ENCODE measurements around the gene SMAD9. TPM values are rescaled to one million over a fixed set of nuclear protein-coding genes. Genes with fewer than 3 reads are reported as not detected.

The SMAD9 gene
- total and polyA plus RNA-seq, 2 of the 4 experiments (the other 2 are of a cell fraction) = 3.2 to 4.8 TPM

- no peak for TF ChIP-seq NFE2L2 (IDR thresholded peaks at IDR 0.05; ENCODE audit: low read depth, low read length)
- no peak for TF ChIP-seq SMC3 (IDR thresholded peaks at IDR 0.05; ENCODE audit: low read depth, low read length)
Measured at GRCh38 chr13:36817996-36818803, 101.8 kb downstream of the SMAD9 start (continued).

GRCh38 chr13:36815062-36815461 is 105.0 kb downstream of the SMAD9 start:
- Histone ChIP-seq H4K5ac (ENCODE audit: low read depth, low read length) (no peak overlapping the region), H3K4me2 (ENCODE audit: low read depth, low read length) (no peak overlapping the region), H3K4ac (ENCODE audit: low read depth, low read length) (no peak overlapping the region), H2BK5ac (ENCODE audit: low read depth, low read length, poor library complexity, severe bottlenecking) (no peak overlapping the region), H3K9me1 (ENCODE audit: insufficient read depth, low read length) (no peaks in the 10 kb centered on the region), H3K27ac (ENCODE audit: insufficient read depth, low read length) (no peak overlapping the region), H2BK120ac (ENCODE audit: low read depth, low read length) (no peak overlapping the region), H3K4me1 (ENCODE audit: control insufficient read depth, insufficient read depth, low read length) (no peaks in the 10 kb centered on the region; the same call in 1 of the 2 replicates), H2BK20ac (ENCODE audit: low read depth, low read length) (no peak overlapping the region), H3K18ac (ENCODE audit: low read depth, low read length) (no peak overlapping the region), H3K56ac (ENCODE audit: extremely low read depth, insufficient read depth, low read length) (no peak overlapping the region), H3K9ac (ENCODE audit: low read depth, low read length) (no peak overlapping the region), H3K27me3 (ENCODE audit: control insufficient read depth, insufficient read depth, low read length) (peaks cover 2% of the 10 kb centered on the region), H2AFZ (replicated peaks; ENCODE audit: low read length, poor library complexity) (no peak overlapping the region), H3K9me3 (ENCODE audit: control insufficient read depth, insufficient read depth, low read length) (no peaks in the 10 kb centered on the region), H2AK5ac (ENCODE audit: low read depth, low read length) (no peak overlapping the region), H3K14ac (replicated peaks; ENCODE audit: low read depth, low read length) (no peak overlapping the region), H3K4me3 (ENCODE audit: insufficient read depth, low read depth, low read length) (no peak overlapping the region), H4K91ac (ENCODE audit: insufficient read depth, low read depth, low read length) (no peak overlapping the region), H4K20me1 (ENCODE audit: insufficient read depth, low read length) (no peaks in the 10 kb centered on the region), H3K23ac (ENCODE audit: low read depth, low read length) (no peak overlapping the region), H2AK9ac (replicated peaks; ENCODE audit: low read depth, low read length, poor library complexity) (no peak overlapping the region), H3K79me1 (ENCODE audit: low read depth in 1 of 2, low read length in 2 of 2) (peaks cover 5 to 8% of the 10 kb centered on the region in 2 experiments), H4K8ac (ENCODE audit: low read depth in 2 of 2, low read length in 2 of 2) (no peak overlapping the region), H2BK15ac (ENCODE audit: low read depth, low read length) (no peak overlapping the region), H3K36me3 (ENCODE audit: control insufficient read depth, insufficient read depth, low read length) (no peaks in the 10 kb centered on the region)
- dilution Hi-C loops (cut with HindIII; ENCODE audit: low sequenced_read_pairs, unreplicated experiment) = no loop called here
- 40% methylated on average over 1 of the region's 2 CpGs; no CpG with 5 or more reads in 1 of the 2 experiments for WGBS, 2 experiments (ENCODE audit: extremely low coverage in 2 of 2, insufficient read length in 1 of 2)
- in situ Hi-C loops (cut with MboI; ENCODE audit: low sequenced_read_pairs) = no loop called here
- ATAC-seq (ENCODE audit: low read depth) (no peak), DNase-seq (no peak)
- ChIA-PET POLR2A (ENCODE audit: unreplicated experiment) (no interaction called here), CTCF (interaction anchor here (0.7 kb wide), 1 partner anchor 62 kb away, joined by 3 read pairs; no protein-coding TSS in a partner anchor)
- TF ChIP-seq CTCF (conservative IDR thresholded peaks at IDR 0.05; ENCODE audit: low read depth, low read length) = peak; percentile 29; the same call in 1 of the 2 replicates
- no peak for TF ChIP-seq RFX5 (IDR thresholded peaks at IDR 0.05; ENCODE audit: low read depth, low read length)
- TF ChIP-seq RCOR1 (IDR thresholded peaks at IDR 0.05; ENCODE audit: insufficient replicate concordance, low read length) = no peak
- no peak for TF ChIP-seq ELK1 (IDR thresholded peaks at IDR 0.05; ENCODE audit: borderline replicate concordance, low read depth, low read length)
- no peak for TF ChIP-seq SMC3 (IDR thresholded peaks at IDR 0.05; ENCODE audit: low read depth, low read length)
- TF ChIP-seq MXI1 (IDR thresholded peaks at IDR 0.05; ENCODE audit: borderline replicate concordance, low read depth, low read length) = no peak
- no peak for TF ChIP-seq CEBPB (IDR thresholded peaks at IDR 0.05; ENCODE audit: low read depth, low read length)
- no TSS peak for BruUV-seq (replicated peaks)
- intact Hi-C loops (cut with micrococcal nuclease) = loop anchor here (10.0 kb wide), 1 partner anchor 470 kb away; the partner anchor contains the start of gene SPART
